ENCODE results near the gene OGG1. TPM values are rescaled to one million over a fixed set of nuclear protein-coding genes. Genes with fewer than 3 reads are reported as not detected.
A peak's percentile ranks its signal among the peaks of the same experiment; 100 is the strongest.

The OGG1 gene
- polyA plus RNA-seq, 2 of the 4 experiments (the other 2 are of a cell fraction) = 18.1 to 21.2 TPM

DNA sequence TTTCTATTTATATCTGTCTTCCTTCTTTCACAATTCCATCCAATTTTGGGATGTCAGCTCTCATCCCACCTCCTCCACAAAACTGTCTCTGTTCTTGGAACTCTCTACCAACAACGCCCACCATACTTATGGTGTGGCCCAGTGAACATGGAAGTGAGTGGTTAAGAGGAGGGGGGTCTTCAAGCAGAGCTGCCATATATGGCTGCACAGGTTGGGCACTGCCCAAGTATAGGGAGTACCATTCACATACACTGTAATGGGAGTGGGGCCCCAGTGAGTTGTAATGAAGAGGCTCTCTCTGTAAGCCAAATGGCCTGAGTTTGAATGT, 27.9 kb downstream of the OGG1 start:
- POLR2A ChIA-PET = no interaction called here

DNA sequence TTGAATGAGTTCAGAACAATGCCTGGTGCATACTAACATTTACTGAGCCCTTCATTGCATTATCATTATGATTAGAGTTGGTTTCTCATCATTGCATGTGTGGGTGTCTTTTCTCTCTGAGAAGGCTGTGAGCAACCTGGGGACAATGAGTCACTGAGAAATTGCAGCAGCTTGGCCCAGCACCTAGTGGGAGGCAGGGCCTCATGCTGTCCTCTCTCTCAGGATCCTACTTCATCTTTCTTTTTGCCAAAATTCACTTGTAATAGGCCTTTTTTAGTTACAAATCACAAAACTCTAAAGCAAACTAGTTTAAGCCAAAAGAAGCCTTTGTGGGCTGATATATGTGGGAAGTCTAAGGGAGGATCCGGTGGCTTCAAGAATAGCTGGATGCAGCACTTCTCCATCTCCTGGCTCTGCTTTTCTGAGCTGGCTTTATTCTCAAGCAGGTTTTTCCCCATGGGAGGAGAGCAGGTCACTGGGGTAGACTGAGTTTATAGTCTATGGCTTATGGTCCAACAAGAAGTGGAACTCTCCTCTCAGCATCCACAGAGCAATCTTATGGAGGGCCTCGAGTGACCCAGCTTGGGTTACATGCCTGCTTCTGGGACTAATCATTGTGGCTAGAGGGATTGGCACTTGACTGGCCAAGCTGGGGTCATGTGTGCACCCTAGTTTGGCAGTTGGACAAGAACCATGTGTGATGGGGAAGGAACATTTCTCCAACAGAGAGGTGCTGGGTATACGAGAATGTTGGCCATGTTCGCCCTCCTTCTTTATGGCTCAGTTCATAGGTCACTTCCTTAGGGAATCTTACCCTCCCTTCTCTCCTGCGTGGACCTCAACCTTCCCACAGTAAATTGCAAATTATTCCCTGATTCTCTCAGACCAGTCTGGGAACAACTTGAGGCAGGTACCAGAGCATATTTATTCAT, 28.7 kb downstream of the OGG1 start:
- ChIA-PET CTCF (interaction anchor here (0.6 to 1.5 kb wide), 6 partner anchors 8 to 276 kb away, joined by 3 to 5 read pairs (median 3); no protein-coding TSS in a partner anchor), POLR2A (interaction anchor here (1.1 kb wide), 1 partner anchor 14 kb away, joined by 4 read pairs; the partner anchor contains the start of genes ARPC4 and TADA3)
- H3K4me3 ChIP-seq = no peak overlapping the region
- FAIRE-seq = no peak
- H3K27ac ChIP-seq = no peak overlapping the region
- 81% methylated on average over 5 of the region's 5 CpGs for WGBS (ENCODE audit: missing lambda C conversion rate)
- no peak overlapping the region for H3K4me2 ChIP-seq
- H3K9me3 ChIP-seq = no peaks in the 10 kb centered on the region
- no peak for DNase-seq (ENCODE audit: low read depth in 1 of 2, low spot score in 1 of 2)
- TF ChIP-seq CHD2 (IDR thresholded peaks at IDR 0.05; ENCODE audit: low read length, partially characterized antibody) (no peak), CBX8 (IDR thresholded peaks at IDR 0.05) (no peak), RARB (CRISPR knock-in tag; IDR thresholded peaks at IDR 0.05) (no peak), EP300 (IDR thresholded peaks at IDR 0.05) (no peak), NFE2L2 (conservative IDR thresholded peaks at IDR 0.05; ENCODE audit: low read length) (no peak), RAD21 (conservative IDR thresholded peaks at IDR 0.05 in 1 of 2, IDR thresholded peaks at IDR 0.05 in 1 of 2) (no peak), GATA3 (IDR thresholded peaks at IDR 0.05; ENCODE audit: borderline replicate concordance) (no peak), JUNB (IDR thresholded peaks at IDR 0.05) (no peak), ESRRA (IDR thresholded peaks at IDR 0.05; ENCODE audit: borderline replicate concordance, low read length) (no peak), BHLHE40 (IDR thresholded peaks at IDR 0.05; ENCODE audit: low read depth, low read length) (no peak), CBX2 (IDR thresholded peaks at IDR 0.05; ENCODE audit: borderline replicate concordance, low read depth) (no peak), MAFK (IDR thresholded peaks at IDR 0.05; ENCODE audit: partially characterized antibody) (no peak), ZSCAN20 (CRISPR knock-in tag; IDR thresholded peaks at IDR 0.05) (no peak), JUN (IDR thresholded peaks at IDR 0.05) (no peak)
- TF ChIP-seq, protein P1, sequence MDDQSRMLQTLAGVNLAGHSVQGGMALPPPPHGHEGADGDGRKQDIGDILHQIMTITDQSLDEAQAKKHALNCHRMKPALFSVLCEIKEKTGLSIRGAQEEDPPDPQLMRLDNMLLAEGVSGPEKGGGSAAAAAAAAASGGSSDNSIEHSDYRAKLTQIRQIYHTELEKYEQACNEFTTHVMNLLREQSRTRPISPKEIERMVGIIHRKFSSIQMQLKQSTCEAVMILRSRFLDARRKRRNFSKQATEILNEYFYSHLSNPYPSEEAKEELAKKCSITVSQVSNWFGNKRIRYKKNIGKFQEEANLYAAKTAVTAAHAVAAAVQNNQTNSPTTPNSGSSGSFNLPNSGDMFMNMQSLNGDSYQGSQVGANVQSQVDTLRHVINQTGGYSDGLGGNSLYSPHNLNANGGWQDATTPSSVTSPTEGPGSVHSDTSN (IDR thresholded peaks at IDR 0.05) = no peak
- TF ChIP-seq, protein P2, sequence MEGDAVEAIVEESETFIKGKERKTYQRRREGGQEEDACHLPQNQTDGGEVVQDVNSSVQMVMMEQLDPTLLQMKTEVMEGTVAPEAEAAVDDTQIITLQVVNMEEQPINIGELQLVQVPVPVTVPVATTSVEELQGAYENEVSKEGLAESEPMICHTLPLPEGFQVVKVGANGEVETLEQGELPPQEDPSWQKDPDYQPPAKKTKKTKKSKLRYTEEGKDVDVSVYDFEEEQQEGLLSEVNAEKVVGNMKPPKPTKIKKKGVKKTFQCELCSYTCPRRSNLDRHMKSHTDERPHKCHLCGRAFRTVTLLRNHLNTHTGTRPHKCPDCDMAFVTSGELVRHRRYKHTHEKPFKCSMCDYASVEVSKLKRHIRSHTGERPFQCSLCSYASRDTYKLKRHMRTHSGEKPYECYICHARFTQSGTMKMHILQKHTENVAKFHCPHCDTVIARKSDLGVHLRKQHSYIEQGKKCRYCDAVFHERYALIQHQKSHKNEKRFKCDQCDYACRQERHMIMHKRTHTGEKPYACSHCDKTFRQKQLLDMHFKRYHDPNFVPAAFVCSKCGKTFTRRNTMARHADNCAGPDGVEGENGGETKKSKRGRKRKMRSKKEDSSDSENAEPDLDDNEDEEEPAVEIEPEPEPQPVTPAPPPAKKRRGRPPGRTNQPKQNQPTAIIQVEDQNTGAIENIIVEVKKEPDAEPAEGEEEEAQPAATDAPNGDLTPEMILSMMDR (IDR thresholded peaks at IDR 0.05) = no peak
- TF ChIP-seq, protein P3, sequence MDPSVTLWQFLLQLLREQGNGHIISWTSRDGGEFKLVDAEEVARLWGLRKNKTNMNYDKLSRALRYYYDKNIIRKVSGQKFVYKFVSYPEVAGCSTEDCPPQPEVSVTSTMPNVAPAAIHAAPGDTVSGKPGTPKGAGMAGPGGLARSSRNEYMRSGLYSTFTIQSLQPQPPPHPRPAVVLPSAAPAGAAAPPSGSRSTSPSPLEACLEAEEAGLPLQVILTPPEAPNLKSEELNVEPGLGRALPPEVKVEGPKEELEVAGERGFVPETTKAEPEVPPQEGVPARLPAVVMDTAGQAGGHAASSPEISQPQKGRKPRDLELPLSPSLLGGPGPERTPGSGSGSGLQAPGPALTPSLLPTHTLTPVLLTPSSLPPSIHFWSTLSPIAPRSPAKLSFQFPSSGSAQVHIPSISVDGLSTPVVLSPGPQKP (IDR thresholded peaks at IDR 0.05; ENCODE audit: low read depth, low read length) = no peak
- TF ChIP-seq, protein P4, sequence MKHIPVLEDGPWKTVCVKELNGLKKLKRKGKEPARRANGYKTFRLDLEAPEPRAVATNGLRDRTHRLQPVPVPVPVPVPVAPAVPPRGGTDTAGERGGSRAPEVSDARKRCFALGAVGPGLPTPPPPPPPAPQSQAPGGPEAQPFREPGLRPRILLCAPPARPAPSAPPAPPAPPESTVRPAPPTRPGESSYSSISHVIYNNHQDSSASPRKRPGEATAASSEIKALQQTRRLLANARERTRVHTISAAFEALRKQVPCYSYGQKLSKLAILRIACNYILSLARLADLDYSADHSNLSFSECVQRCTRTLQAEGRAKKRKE (CRISPR knock-in tag; IDR thresholded peaks at IDR 0.05; ENCODE audit: low read depth) = no peak
- peak in 1 of 2 experiments; percentile 67; a peak in 2 of 6 replicates for ATAC-seq
- H3K4me1 ChIP-seq = no peaks in the 10 kb centered on the region

More for the DNA sequence above, 27.9 kb downstream of the OGG1 start:
- no peak for FAIRE-seq
- no peak for DNase-seq (ENCODE audit: low read depth in 1 of 2, low spot score in 1 of 2)
- H3K4me1 ChIP-seq = no peaks in the 10 kb centered on the region
- no peak overlapping the region for H3K4me3 ChIP-seq
- ATAC-seq = no peak
- no peak overlapping the region for H3K27ac ChIP-seq
- CTCF ChIA-PET = interaction anchor here (0.8 to 1.3 kb wide), 4 partner anchors 9 to 25 kb away, joined by 3 to 6 read pairs (median 3); no protein-coding TSS in a partner anchor
- no peak for TF ChIP-seq ZFP36 (IDR thresholded peaks at IDR 0.05; ENCODE audit: borderline replicate concordance, partially characterized antibody)
- TF ChIP-seq MYC (IDR thresholded peaks at IDR 0.05; ENCODE audit: borderline replicate concordance, low read length) = no peak
- TF ChIP-seq ZC3H11A (IDR thresholded peaks at IDR 0.05) = no peak
- TF ChIP-seq, protein P1 (IDR thresholded peaks at IDR 0.05) = no peak
- no peak for TF ChIP-seq TFCP2L1 (CRISPR knock-in tag; IDR thresholded peaks at IDR 0.05)
- TF ChIP-seq NR3C1 (IDR thresholded peaks at IDR 0.05) = no peak
- TF ChIP-seq GATA3 (IDR thresholded peaks at IDR 0.05; ENCODE audit: borderline replicate concordance) = no peak
- no peak for TF ChIP-seq PHF8 (IDR thresholded peaks at IDR 0.05; ENCODE audit: borderline replicate concordance, low read depth)
- TF ChIP-seq EHMT2 (IDR thresholded peaks at IDR 0.05; ENCODE audit: low read depth) = no peak
- TF ChIP-seq FOXS1 (CRISPR knock-in tag; IDR thresholded peaks at IDR 0.05) = no peak
- TF ChIP-seq NFE2L2 (conservative IDR thresholded peaks at IDR 0.05; ENCODE audit: low read length) = no peak
- TF ChIP-seq, protein P5, sequence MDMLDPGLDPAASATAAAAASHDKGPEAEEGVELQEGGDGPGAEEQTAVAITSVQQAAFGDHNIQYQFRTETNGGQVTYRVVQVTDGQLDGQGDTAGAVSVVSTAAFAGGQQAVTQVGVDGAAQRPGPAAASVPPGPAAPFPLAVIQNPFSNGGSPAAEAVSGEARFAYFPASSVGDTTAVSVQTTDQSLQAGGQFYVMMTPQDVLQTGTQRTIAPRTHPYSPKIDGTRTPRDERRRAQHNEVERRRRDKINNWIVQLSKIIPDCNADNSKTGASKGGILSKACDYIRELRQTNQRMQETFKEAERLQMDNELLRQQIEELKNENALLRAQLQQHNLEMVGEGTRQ (IDR thresholded peaks at IDR 0.05) = no peak
- no peak for TF ChIP-seq RNF2 (IDR thresholded peaks at IDR 0.05; ENCODE audit: borderline replicate concordance, low read depth)
- TF ChIP-seq RAD21 (conservative IDR thresholded peaks at IDR 0.05 in 1 of 2, IDR thresholded peaks at IDR 0.05 in 1 of 2) = no peak
- TF ChIP-seq HOXB13 (CRISPR knock-in tag; IDR thresholded peaks at IDR 0.05; ENCODE audit: low read depth) = no peak
- H3K9me3 ChIP-seq = no peaks in the 10 kb centered on the region
- no peak overlapping the region for H3K4me2 ChIP-seq
- 67% methylated on average over 1 of the region's 1 CpG for WGBS (ENCODE audit: missing lambda C conversion rate)
